NCI-H1105 (cell line): ENCODE results near the gene TUBB.
A peak's percentile ranks its signal among the peaks of the same experiment; 100 is the strongest.
"Not testable (repeated sequence)": the region's sequence is repeated elsewhere in the genome, so short reads cannot be mapped to it uniquely, and the experiment has no call there.

Source experiments
- DNase-seq: peaks from one replicate; lab custom pipeline; 2025; lab: John Stamatoyannopoulos, UW

The TUBB gene

DNA sequence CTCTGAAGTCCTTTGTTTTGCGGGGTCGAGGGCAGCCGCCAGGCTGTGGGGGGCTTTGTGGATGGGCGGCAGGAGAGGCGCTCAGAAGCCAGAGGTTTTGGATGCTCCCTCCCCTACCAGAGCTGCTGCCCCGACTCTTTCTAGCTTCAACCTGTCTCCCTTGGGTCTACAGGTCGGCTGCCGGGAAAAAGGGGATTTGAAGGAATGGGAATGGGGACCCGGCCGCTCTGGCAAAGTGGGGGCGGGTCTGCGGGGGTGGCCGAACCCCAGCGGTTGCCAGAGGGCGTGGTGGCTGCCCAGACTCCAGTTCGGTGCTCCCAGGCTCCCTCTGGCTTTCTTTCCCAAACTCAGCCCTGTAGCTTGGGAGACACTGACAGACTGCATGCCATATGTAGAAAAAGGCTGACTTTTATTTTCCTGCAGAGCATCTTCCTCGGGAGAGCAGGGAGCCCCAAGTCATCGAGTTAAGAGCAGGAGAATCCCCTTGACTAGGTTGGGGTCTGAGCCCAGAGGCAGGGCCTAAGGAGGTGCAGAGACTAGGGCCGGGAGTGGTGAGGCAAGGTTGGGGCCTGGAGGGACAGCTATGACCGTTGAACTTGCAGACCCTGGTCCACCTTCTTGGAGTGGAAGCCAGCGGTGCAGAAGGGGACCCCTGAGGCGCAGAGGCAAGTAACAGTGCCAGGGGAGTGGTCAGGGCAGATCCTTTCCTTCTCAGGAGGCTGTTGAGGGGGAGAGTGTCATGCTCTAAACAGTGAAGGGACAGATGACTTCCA lies 32.3 kb upstream of the TUBB start:
- DNase-seq: peak; percentile 37

DNA sequence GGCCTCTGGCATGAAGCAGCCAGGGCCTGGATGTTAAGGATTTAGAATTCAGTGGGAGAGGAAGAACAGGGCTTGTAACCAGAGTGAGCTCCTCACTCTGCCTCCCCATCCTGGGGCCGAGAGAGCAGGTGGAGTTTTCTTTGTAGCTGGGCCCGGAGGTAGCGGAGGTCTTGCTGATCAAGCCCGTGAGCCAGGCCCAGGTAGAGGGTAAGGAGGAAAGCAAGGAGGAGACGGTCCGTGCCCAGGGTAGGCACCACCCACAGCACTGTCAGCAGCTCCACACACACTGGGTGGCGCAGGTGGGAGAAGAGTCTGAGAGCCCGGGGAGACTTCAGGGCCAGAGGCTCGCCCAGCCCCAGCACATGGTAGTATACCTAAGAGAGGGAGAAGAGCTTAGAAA lies 31.6 kb upstream of the TUBB start:
- DNase-seq: no peak

DNA sequence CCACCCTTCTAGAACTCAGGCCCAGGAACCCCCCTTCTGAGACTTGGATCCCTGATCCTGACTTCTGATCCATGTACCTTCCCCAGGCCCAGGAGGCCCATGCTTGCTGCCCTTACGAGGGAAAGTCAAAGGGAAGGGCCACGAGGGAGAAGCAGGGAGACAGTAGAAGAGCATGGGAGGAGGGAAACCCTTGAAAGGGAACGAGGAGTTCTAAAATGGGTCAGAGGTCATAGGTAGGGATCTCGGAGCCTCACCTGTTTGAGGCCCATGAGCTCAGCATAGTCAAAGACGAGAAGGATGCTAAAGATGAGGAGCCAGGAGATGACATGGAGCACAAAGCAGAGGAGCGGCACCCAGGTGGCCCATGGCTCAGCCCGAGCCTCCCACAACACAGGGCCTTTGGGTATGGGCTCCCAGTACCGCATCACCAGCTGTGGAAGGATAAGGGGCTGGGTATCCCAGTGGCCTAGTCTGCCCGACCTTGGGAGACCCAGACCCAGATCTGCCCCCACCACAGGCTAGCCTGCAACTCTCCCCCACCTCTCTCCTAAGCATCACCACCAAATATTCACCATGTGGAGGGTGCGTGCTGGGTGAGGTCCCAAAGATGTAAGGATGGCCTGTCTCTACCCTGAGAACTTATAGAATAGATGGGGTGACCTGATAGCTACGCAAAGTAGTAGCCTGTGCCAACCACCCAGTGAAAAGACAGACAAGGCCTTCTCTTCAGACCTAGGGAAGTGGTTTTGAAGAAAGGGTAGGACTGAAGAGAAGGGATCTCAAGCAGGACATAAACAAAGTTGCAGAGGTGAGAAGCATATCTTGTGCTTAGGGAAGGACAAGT lies 30.9 kb upstream of the TUBB start:
- DNase-seq: no peak

- no peak for DNase-seq
Measured at GRCh38 chr6:30689985-30690384, 30.2 kb upstream of the TUBB start.

- DNase-seq: peak; percentile 82
Measured at GRCh38 chr6:30690403-30691207, 29.5 kb upstream of the TUBB start, which contains the start of gene NRM. NRM (minus strand) TSS chr6:30690984; CDS start chr6:30690974, 10 bp downstream.

- no peak for DNase-seq
Measured at GRCh38 chr6:30691208-30691847, 28.8 kb upstream of the TUBB start.

- DNase-seq: no peak
Measured at GRCh38 chr6:30696432-30696831, 23.7 kb upstream of the TUBB start.

DNA sequence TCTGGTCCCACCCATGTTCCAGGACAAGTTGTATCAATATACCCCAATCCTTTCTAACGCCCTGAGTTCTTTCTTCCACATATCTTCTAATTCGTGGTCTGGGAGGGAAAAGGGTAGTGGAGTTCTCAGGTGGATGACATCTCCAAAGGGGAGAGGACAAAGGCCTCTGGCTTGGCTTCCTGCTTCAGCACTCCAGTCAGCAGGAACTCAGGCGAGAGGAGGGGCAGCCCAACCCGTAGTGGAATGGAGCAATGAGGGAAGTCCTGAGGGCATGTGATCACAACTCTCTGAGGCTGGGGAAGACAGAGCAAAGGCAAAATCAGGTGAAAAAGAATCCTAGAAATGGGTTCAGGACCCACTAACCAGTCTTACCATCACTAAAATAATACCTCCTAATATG lies 19.8 kb upstream of the TUBB start:
- no peak for DNase-seq

DNA sequence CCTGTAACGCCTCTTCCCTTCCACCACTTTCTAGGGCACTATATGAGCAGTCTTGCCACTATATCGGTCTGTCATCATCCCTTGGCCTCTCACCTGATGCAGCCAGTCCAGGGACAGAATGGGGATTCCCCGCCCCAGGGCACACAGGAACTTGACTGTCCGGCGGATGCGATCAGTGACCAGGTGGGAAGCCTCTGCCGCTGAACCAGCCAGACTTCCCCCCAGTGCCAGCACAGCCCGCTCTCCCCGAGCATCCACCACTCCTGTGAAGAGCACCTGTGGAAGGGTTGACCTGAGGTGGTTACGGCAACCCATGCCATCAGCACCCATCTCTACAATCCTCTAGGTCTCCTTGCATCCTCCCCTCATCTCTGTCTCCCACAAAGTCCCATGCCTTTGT lies 17.1 kb upstream of the TUBB start:
- DNase-seq: no peak

GRCh38 chr6:30703821-30704220 lies 16.3 kb upstream of the TUBB start:
- DNase-seq: no peak

DNA sequence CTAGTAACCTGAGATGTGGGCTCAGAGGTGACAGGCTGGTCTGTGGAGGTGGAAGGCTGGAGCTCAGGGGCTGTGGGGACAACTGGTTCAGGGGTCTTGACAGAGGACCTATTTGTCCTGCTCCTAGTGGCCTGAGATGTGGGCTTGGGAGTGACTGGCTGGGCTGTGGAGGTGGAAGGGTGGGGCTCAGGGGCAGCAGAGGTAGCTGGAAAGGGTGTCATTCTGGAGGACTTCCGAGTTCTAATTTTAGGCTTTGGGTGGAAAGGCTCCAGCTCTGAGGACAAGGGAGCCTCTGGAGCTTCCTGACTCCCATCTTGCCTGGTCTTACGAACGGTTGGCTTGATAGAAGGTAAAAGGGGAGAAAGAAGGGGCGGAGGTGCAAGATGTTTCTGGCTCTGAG lies 14.5 kb upstream of the TUBB start:
- DNase-seq: no peak

DNA sequence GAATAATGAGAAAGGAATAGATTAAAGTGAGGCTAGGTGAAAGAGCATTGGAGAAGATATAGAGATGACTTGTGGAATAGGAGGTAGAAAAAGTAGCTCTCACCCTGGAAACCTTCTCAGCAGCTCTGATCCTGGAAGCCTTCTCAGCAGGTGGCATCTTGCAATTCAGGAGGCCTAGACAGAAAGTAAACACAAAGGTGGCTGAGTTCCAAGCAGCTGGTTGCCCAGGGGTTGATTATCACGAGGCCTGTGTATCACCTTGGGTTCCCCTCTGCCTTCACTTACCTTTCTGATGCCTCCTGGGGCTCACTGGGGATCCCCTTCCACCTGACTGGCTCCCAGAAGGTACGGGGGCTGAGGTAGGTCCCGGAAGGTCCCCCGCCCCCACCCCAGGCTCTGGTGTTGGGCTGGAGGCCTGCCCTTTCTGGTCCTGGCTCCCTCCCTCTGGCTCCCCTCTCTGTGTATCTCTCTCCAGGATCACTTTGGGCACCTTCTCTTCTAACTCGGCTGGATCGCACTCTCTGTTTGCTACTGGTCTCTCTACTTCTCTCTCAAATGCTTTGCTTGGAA lies 12.8 kb upstream of the TUBB start:
- peak; percentile 74 for DNase-seq

DNA sequence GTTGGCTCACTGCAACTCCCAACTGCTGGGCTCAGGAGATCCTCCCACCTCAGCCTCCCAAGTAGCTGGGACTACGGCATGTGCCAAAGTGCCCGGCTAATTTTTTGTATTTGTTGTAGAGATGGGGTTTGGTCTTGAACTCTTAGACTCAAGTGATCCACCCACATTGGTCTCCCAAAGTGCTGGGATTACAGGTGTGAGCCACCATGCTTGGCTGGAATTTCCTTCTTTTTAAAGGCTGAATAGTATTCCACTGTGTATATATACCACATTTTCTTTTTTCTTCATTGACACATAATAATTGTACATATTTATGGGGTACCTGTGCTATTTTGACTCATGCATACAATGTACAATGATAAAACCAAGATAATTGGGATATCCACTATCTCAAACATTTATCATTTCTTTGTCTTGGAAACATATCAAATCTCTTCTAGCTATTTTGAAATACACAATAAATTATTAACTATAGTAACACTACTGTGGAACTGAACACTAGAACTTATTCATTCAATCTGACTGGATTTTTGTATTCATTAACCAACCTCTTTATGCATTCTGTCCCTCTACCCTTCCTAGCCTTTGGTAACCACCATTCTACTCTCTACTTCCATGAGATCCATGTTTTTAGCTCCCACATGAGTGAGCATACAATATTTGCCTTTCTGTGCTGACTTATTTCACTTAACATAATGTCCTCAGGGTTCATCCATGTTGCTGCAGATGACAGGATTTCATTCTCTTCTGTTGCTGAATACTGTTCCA lies 10.9 kb upstream of the TUBB start:
- DNase-seq: no peak

GRCh38 chr6:30711758-30712380 lies 8.3 kb upstream of the TUBB start:
- DNase-seq: no peak

- no peak for DNase-seq
Measured at GRCh38 chr6:30712441-30712945, 7.7 kb upstream of the TUBB start.

DNA sequence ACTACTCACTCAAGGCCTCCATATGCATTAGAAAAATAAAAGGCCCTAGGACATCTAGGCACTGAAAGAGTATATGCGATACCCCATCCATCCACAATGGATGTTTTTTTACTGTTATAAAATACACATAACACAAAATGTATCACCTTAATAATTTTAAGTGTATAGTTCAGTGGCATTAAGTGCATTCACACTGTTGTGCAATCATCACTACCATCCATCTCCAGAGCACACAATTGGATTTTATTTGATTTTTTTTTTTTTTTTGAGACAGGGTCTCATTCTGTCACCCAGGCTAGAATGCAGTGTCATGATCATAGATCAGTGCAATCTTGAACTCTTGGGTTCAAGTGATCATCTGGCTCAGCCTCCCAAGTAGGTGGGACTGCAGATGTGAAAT lies 5.9 kb upstream of the TUBB start:
- no peak for DNase-seq

DNA sequence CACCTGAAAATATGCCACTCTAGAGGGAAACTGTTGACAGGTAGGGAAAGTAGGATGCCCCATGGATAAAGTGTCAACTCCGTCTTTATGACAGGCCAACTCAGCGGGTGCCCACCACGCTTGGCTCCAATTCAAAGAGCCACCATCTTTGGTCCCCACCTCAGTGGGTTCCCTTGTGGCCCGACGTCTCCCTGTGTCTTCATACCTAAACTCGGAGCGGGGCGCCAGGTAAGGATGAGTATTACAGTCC lies 3.3 kb upstream of the TUBB start:
- DNase-seq: no peak

DNA sequence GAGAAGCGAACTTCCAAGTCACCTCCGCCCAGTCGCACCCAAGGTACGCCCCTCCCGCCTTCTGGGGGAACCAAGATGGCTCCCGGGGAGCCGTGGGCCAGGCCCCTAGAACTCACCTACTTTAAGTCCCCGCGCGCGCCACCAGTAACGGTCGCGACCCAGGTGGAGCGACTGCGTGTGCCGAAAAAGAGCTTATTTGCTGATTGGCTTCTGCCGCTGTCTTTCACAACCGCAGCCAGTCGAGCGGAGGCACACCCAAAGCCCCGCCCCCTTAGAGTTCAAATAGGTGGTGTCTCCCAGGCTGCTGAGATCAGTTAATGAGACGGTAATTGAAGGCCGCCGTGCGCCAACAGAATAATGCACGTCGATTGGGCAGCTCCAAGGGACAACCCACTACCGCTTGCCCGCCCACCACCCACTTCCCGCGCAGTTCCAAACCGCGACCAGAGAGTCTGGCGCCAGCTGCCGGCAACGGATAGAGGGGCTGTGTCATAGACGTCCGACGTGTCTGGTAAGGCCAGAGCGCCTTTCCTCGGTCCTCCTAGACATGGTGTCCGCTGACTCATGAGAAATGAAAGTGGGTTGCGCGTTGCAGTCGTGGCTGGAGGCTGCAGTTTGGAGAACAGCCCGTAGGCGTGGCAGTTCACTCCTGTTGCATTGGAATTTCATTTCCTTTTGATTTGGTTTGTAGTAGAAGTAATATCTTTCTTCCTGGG lies 2.9 kb upstream of the TUBB start, which contains the start of gene MDC1:
MDC1 (minus strand) TSS at position 153 of the 716 bp plus-strand sequence. CDS start 2,106 bp downstream, outside the sequence.
- peak; percentile 100 for DNase-seq

DNA sequence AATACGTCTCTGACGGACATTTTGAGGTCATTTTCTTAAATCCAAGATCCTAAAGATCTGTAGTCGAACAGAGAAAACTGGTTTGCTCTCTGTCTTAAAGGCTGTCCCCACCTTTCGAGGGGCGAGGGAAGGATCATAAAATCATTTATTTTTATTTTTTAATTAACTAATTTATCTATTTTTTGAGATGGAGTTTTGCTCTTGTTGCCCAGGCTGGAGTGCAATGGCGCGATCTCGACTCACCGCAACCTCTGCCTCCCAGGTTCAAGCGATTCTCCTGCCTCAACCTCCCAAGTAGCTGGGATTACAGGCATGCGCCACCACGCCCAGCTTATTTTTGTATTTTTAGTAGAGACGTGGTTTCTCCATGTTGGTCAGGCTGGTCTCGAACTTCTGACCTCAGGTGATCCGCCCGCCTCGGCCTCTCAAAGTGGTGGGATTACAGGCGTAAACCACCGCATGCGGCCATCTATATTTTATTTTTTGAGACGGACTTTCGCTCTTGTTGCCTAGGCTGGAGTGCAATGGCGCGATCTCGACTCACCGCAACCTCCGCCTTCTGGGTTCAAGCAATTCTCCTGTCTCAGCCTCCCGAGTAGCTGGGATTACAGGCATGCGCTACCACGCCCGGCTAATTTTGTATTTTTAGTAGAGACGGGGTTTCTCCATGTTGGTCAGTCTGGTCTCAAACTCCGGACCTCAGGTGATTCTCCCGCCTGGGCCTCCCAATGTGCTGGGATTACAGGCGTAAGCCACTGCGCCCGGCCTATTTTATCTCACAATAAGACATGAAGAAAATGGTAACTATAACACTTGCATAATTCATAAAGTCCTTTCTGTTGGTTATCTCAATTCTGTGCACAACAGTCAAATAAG lies 2.1 kb upstream of the TUBB start:
- DNase-seq: not testable (repeated sequence)
